ENCODE measurements around the gene KRI1.

KRI1 gene

GRCh38 chr19:10517760-10518443, 47.9 kb downstream of the KRI1 start:
- peak; percentile 15 for DNase-seq

GRCh38 chr19:10517361-10517759, 48.5 kb downstream of the KRI1 start, which contains the start of gene S1PR5:
Gene S1PR5 (minus strand): TSS chr19:10517447. CDS start chr19:10515011, 2,436 bp downstream.
- no peak for DNase-seq

GRCh38 chr19:10516671-10517286, 49.0 kb downstream of the KRI1 start:
- no peak for DNase-seq

DNA sequence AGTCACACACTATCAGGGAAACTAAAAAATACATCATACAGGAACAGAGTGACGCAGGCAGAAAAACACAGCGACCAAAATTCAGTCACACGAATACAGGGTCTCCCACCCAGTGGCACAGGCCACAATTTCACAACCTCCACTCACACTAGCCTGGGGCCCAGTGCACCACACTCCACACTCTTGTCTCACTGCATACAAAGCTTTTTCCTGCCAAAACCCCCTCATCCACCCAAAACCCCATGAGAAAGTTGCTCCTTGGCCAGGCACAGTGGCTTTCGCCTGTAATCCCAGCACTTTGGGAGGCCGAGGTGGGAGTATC, 49.8 kb downstream of the KRI1 start:
- DNase-seq: no peak

DNA sequence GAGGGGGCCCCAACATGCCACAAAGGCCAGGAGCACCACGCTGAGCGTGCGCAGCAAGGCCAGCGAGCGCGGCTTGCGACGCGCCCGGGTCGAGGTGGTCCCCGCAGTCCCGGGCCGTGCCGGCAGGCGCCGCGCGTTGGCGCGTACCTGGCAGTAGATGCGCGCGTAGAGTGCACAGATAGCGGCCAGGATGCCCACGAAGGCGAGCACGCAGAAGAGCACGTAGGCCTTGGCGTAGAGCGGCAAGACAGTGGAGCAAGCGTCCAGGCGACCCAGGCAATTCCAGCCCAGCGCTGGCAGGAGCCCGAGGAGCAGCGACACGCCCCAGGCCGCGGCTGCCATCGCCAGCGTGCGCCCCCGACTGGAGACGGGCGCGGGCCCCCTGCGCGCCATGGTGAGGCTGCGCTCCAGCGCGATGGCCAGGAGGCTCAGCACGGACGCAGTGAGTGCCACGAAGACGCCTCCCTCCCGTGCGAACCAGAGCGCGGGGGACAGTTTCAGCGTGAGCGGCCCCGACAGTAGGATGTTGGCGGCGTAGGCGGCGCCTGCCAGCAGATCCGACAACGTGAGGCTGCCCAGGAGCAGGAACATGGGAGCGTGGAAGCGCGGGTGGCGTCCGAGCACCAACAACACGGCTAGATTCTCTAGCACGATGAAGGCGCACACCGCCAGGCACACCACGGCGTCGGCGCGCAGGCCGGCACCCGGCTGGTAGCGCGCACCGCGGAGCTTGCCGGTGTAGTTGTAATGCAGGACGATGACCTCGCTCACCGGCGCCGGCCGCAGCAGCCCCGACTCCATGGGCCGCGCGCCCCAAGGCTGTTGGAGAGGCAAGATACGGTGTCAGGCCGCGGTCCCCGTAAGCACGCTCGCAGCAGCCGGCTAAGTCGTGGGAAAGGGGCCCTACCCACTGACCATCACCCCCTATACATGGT, 51.3 kb downstream of the KRI1 start:
- no peak for DNase-seq

DNA sequence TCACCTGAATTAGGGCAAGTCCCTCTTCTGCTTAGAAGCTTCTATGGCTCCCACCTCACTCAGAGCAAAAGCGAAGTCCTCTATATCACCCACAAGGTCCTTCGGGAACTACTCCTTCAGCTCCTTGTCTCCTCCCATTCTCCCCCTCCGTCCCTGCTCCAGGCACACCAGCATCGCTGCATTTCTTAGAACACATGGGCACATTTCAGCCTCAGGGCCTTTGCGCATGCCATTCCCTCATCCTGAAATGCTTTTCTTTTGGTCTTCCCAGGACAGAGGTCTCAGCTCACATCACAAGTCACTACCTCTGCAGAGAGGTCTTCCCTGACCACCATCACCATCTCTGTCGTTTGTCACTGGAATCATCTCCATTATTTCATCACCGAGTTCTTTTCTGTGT, 52.6 kb downstream of the KRI1 start:
- DNase-seq: no peak

DNA sequence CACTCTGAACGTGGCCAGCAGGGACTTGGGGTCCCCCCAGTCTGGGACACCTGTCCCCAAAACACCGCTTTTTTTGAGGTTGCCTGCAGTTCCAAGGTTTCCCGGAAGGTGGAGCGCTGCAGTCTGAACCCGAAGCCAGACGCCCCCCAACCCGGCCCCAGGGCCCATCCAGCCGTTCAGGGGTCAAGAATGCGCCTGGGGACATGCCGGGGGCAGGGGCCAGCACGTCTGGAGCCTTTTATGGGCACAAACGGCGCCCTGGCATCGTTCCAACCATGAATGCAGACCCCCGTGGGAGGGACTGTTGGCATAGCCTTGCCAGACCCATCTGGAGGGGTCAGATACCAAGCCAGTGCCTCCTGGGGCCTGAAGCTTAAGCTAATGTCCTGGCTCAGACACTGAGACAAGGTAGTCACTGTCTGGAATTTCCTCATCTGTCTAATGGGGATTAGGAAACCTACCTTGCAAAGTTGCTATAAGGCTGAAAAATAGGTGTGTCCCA, 55.5 kb downstream of the KRI1 start:
- DNase-seq: no peak

GRCh38 chr19:10508707-10509106, 57.1 kb downstream of the KRI1 start:
- DNase-seq: no peak

- DNase-seq: no peak
These were observed 57.8 kb downstream of the KRI1 start for GRCh38 chr19:10508036-10508435.

DNA sequence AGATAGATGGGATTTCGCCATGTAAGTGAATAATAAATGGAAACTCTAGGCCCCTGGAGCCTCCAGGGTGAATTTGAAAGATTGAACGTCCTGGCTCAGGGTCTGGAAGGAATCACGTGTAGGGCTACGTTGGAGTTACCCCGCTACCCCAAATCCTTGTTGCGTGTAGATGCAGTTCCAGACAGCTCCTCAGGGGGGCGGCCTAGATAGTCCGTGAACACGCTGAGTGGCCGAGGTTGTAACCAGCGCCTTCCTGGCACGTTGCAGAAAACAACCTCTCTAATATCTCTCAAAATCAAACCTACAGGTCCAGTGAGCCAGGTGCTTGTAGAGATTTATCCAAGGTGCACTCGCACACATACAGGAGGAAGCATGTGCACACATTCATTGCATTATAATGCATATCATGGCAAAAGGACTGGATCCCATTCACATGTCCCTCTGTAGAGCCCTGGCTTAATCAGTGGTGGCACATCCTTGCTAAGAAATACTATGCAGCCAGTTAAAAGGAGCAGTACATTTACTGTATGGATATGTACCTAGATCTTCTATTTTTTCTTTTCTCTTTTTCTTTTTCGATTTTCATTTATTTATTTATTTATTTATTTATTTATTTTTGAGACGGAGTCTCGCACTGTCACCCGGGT, 60.1 kb downstream of the KRI1 start:
- DNase-seq: peak; percentile 56
